ENCODE results near the gene POLG2. TPM values are rescaled to one million over a fixed set of nuclear protein-coding genes. Genes with fewer than 3 reads are reported as not detected.
A peak's percentile ranks its signal among the peaks of the same experiment; 100 is the strongest.
"Not testable (repeated sequence)": the region's sequence is repeated elsewhere in the genome, so short reads cannot be mapped to it uniquely, and the experiment has no call there.

Gene POLG2
- total and polyA plus RNA-seq, 4 donors: 10.0 to 20.6 (median 16.0) TPM

DNA sequence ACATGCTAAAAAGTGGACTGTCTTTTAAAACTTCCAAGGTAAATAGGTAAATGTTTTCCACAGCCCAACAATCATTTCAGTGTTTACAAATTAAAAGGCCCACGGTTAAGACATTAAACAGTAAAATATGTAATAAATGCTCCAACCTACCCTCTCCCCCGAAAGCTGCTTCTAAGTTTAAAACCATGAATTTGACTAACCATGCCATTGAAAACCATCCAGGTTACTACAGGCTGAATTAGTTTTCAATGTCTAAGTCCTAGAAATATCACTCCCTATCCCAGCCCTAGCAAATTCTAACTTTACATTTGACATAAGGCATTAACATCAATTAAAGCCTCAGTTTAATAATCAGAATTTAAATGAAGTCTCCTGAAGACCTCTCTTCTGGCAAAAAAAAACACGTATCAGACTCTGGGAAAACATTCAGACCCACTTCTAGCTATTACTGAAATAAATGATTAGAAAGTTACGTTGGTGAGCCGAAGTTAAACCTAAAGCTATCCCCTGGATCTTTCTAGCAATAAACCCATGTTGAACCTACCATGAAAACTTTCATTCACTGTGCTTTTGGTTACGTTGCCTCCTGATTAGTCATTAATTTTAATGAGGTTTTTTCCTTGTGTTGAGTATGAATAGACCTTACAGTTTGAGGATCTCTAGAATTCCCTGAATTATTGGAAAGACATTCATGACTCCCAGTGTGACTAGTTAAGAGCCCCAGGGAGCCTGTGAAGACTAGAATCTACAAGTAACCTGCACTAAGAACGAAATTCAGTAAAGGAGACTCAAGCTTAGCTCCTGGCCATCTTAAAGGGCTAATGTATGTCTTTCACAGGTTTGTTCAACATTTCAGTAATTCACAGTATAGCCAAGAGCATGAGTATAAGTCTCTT is 1.7 kb upstream of the POLG2 start:
- DNase-seq (no peak), ATAC-seq (ENCODE audit: low FRiP score) (no peak)
- WGBS, 2 donors: 41 to 48% methylated on average over 7 of the region's 7 CpGs
- no peaks in the 10 kb centered on the region for H3K9me3 ChIP-seq (ENCODE audit: control insufficient read depth, low read length)
- H3K36me3 ChIP-seq (ENCODE audit: control insufficient read depth in 1 of 2, insufficient read depth in 2 of 2, low read length in 1 of 2): peaks cover 12% of the 10 kb centered on the region in 2 donors
- H3K4me1 ChIP-seq (ENCODE audit: control insufficient read depth in 1 of 2, insufficient read depth in 2 of 2, low read length in 2 of 2): no peaks in the 10 kb centered on the region
- intact Hi-C loops (cut with DNase I): no loop called here
- no peak overlapping the region for H3K27ac ChIP-seq (ENCODE audit: low read depth in 1 of 2, low read length in 2 of 2)
- no peaks in the 10 kb centered on the region for H3K27me3 ChIP-seq (ENCODE audit: control insufficient read depth in 1 of 2, insufficient read depth in 2 of 2, low read length in 1 of 2)
- no peak overlapping the region for H3K4me3 ChIP-seq (ENCODE audit: low read length in 2 of 2)

DNA sequence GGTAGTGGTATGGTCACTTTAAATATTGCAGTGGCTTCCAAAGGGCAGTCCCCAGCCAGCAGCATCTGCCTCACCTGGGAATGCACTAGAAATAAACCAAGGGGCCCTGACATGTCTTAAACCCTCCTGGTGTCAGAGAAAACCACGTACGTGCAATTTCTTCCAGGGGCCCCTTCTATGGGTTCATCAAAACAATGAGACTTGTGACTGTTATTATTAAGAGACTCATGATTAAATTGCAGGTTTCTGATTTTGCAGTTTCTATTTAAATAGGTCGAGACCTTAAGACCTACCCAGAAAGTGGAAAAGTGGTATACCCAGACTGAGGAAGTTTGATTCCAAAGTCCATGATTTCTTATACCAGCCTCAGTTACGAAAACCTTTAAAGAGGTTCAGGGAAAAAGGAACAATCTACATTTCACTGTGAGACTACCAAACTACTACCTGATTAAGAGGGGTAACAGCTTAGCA is 746 bp upstream of the POLG2 start:
- intact Hi-C loops (cut with DNase I): no loop called here
- Histone ChIP-seq H3K36me3 (ENCODE audit: control insufficient read depth in 1 of 2, insufficient read depth in 2 of 2, low read length in 1 of 2) (peaks cover 10 to 12% of the 10 kb centered on the region in 2 donors), H3K4me3 (ENCODE audit: low read length in 2 of 2) (peak overlapping the region in 1 of 2 donors; percentile 71), H3K9me3 (ENCODE audit: control insufficient read depth, low read length) (no peaks in the 10 kb centered on the region), H3K4me1 (ENCODE audit: control insufficient read depth in 1 of 2, insufficient read depth in 2 of 2, low read length in 2 of 2) (no peaks in the 10 kb centered on the region), H3K27me3 (ENCODE audit: control insufficient read depth in 1 of 2, insufficient read depth in 2 of 2, low read length in 1 of 2) (no peaks in the 10 kb centered on the region), H3K27ac (ENCODE audit: low read depth in 1 of 2, low read length in 2 of 2) (peak overlapping the region in 1 of 2 donors; percentile 66)
- ATAC-seq (ENCODE audit: low FRiP score) (no peak), DNase-seq (no peak)
- WGBS, 2 donors: 36 to 41% methylated on average over 4 of the region's 4 CpGs

DNA sequence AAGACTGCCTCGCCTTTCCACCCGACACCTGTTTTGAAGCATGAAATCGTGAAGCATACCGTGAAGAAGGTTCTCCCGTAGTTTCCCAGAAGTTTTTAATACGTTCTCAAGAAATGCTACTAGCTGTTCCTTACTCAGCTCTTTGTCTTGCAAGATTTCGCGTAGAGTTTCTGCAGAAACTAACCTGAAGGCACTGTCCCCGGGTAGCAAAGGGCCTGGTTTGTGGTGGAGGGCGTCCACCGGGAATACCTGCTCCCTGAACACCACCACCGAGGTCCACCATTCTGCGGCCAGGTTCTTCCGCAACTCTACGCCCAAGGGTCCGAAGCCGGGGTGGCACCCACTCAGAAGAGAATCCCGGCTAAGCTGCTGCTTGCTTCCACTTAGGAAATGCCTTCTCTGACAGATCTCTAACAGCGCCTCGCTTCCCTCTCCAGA is 487 bp downstream of the POLG2 start:
- intact Hi-C loops (cut with DNase I): no loop called here
- Histone ChIP-seq H3K4me1 (ENCODE audit: control insufficient read depth in 1 of 2, insufficient read depth in 2 of 2, low read length in 2 of 2) (no peaks in the 10 kb centered on the region), H3K4me3 (ENCODE audit: low read length in 2 of 2) (peak overlapping the region; percentile 43 to 65), H3K9me3 (ENCODE audit: control insufficient read depth, low read length) (no peaks in the 10 kb centered on the region), H3K27ac (ENCODE audit: low read depth in 1 of 2, low read length in 2 of 2) (peak overlapping the region in 1 of 2 donors; percentile 70), H3K27me3 (ENCODE audit: control insufficient read depth in 1 of 2, insufficient read depth in 2 of 2, low read length in 1 of 2) (no peaks in the 10 kb centered on the region), H3K36me3 (ENCODE audit: control insufficient read depth in 1 of 2, insufficient read depth in 2 of 2, low read length in 1 of 2) (peaks cover 6 to 7% of the 10 kb centered on the region in 2 donors)
- 0 to 1% methylated on average over 20 of the region's 20 CpGs for WGBS, 2 donors
- DNase-seq: no peak
- ATAC-seq (ENCODE audit: low FRiP score): no peak

DNA sequence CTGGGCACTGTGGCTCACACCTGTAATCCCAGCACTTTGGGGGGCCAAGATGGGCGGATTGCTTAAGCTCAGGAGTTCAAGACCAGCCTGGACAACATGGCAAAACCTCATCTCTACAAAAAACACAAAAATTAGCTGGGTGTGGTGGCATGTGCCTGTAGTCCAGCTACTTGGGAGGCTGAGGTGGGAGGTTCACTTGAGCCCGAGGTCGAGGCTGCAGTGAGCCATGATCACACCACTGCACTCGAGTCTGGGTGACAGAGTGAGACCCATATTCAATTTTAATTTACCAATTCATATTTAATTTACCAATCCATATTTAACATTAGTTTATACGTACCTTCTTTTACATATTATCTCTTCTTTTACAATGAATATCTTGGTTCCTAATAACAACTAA is 1.6 kb downstream of the POLG2 start:
- H3K27ac ChIP-seq (ENCODE audit: low read depth in 1 of 2, low read length in 2 of 2); H3K4me3 ChIP-seq (ENCODE audit: low read length in 2 of 2); intact Hi-C loops (cut with DNase I); H3K4me1 ChIP-seq (ENCODE audit: control insufficient read depth in 1 of 2, insufficient read depth in 2 of 2, low read length in 2 of 2); ATAC-seq (ENCODE audit: low FRiP score); H3K9me3 ChIP-seq (ENCODE audit: control insufficient read depth, low read length); H3K27me3 ChIP-seq (ENCODE audit: control insufficient read depth in 1 of 2, insufficient read depth in 2 of 2, low read length in 1 of 2); H3K36me3 ChIP-seq (ENCODE audit: control insufficient read depth in 1 of 2, insufficient read depth in 2 of 2, low read length in 1 of 2); DNase-seq: not testable (repeated sequence)
- 92 to 93% methylated on average over 5 of the region's 5 CpGs for WGBS, 2 donors

DNA sequence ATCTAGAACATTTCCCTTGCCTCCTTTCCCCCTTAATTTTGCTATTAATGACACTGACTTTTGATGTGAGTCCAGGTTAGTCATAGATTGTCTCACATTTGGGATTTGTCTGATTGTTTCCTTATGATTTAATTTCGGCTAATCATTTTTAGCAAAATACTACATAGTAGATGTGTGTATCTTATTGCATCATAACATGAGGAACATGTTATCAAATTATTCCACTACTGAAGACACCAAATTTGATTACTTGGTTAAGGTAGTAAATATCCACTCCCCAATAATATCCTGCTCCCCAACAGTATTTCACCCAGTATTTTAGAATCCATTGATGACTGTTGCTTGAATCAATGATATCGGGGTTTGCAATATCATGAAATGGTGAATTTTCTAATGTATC is 2.7 kb downstream of the POLG2 start:
- 95 to 96% methylated on average over 2 of the region's 2 CpGs for WGBS, 2 donors

DNA sequence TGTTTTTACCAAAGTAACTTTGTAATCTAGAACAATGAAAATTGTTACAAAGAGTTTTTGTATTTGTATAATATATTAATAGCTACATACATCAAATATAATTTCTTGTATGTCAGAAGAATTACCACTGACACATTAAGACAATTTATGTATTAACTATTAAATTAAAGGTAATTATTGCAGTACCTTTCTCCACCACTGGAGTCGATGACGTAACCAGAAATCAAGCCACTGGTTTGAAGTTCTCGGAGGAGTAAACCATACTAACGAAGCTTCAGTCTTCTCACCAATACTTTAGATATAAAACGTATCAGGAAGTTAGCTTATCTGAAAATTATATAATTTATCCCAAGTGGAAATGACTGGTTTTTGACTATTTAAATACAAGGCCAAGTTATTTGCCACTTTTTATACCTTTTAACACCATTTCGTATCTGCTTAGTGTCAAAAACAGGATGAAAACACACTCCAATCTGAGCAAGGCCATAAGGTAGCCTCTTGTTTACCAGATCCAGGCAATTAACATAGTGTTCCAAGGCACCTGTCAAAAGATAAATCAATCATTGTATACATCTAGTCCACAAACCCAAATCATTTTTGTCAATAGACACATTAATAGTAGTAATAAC is 4.3 kb downstream of the POLG2 start:
- Histone ChIP-seq H3K36me3 (ENCODE audit: control insufficient read depth in 1 of 2, insufficient read depth in 2 of 2, low read length in 1 of 2) (peaks cover 0 to 4% of the 10 kb centered on the region in 2 donors), H3K4me1 (ENCODE audit: control insufficient read depth in 1 of 2, insufficient read depth in 2 of 2, low read length in 2 of 2) (no peaks in the 10 kb centered on the region), H3K27ac (ENCODE audit: low read depth in 1 of 2, low read length in 2 of 2) (no peak overlapping the region), H3K4me3 (ENCODE audit: low read length in 2 of 2) (no peak overlapping the region), H3K9me3 (ENCODE audit: control insufficient read depth, low read length) (no peaks in the 10 kb centered on the region), H3K27me3 (ENCODE audit: control insufficient read depth in 1 of 2, insufficient read depth in 2 of 2, low read length in 1 of 2) (no peaks in the 10 kb centered on the region)
- WGBS, 2 donors: 83 to 86% methylated on average over 6 of the region's 6 CpGs
- intact Hi-C loops (cut with DNase I): loop anchor here in 1 of 2 donors (5.0 kb wide), 1 partner anchor 70 kb away; no protein-coding TSS in a partner anchor
- DNase-seq: no peak
- no peak for ATAC-seq (ENCODE audit: low FRiP score)

More for the DNA sequence above, 2.7 kb downstream of the POLG2 start:
- Histone ChIP-seq H3K27ac (ENCODE audit: low read depth in 1 of 2, low read length in 2 of 2) (no peak overlapping the region), H3K27me3 (ENCODE audit: control insufficient read depth in 1 of 2, insufficient read depth in 2 of 2, low read length in 1 of 2) (no peaks in the 10 kb centered on the region), H3K4me3 (ENCODE audit: low read length in 2 of 2) (no peak overlapping the region), H3K36me3 (ENCODE audit: control insufficient read depth in 1 of 2, insufficient read depth in 2 of 2, low read length in 1 of 2) (peaks cover 0 to 4% of the 10 kb centered on the region in 2 donors), H3K9me3 (ENCODE audit: control insufficient read depth, low read length) (no peaks in the 10 kb centered on the region), H3K4me1 (ENCODE audit: control insufficient read depth in 1 of 2, insufficient read depth in 2 of 2, low read length in 2 of 2) (no peaks in the 10 kb centered on the region)
- intact Hi-C loops (cut with DNase I): loop anchor here in 1 of 2 donors (5.0 kb wide), 1 partner anchor 72 kb away; no protein-coding TSS in a partner anchor
- DNase-seq (no peak), ATAC-seq (ENCODE audit: low FRiP score) (no peak)

DNA sequence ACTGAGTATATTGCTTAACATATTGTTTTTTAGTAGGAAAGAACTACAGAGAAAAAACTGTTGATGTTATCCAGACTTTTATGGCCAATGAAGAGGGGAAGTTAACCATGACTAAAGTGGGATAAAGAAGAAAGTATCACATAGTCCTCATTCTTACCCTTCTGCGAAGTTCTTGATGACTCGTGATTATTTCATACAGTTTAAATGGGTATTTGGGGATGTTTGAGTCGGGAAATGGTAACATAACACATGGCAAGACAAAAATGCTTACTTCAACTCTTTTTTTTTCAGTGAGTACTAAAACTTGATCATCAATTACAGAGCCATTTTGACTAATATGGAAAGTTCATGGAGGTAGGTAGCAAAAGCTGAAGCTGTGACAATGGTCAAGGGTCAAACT is 4.9 kb downstream of the POLG2 start:
- no peak for DNase-seq

DNA sequence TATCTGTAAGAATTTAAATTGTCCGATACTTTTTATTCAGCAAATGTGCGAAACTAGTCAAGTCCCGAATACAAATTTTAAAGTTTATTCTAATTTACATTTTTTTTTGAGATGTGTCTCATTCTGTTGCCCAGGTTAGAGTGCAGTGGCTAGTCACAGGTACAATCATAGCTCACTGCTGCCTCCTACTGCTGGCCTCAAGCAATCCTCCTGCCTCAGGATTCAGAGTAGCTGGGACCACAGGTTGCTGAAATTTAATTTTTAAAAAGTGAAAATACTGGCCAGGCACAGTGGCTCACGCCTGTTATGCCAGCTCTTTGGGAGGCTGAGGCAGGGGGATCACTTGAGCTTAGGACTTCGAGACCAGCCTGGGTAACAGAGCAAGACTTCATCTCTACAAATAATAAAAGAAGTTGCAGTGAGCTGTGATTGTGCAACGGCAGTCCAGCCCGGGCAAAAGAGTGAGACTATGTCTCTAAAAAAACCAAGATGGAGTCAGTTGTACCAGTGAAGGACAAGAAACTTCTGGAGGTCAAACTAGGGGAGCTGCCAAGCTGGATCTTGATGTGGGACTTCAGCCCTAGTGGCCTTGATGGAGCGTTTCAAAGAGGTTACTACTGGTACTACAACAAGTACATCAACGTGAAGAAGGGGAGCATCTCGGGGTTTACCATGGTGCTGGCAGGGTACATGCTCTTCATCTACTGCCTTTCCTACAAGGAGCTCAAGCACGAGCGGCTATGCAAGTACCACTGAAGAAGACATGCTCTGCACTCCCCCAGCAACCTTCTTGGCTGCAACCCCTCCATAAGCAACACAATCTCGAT is 5.6 kb downstream of the POLG2 start:
- Histone ChIP-seq H3K27ac (ENCODE audit: low read depth in 1 of 2, low read length in 2 of 2) (no peak overlapping the region), H3K36me3 (ENCODE audit: control insufficient read depth in 1 of 2, insufficient read depth in 2 of 2, low read length in 1 of 2) (peaks cover 0 to 4% of the 10 kb centered on the region in 2 donors), H3K4me3 (ENCODE audit: low read length in 2 of 2) (no peak overlapping the region), H3K27me3 (ENCODE audit: control insufficient read depth in 1 of 2, insufficient read depth in 2 of 2, low read length in 1 of 2) (no peaks in the 10 kb centered on the region), H3K9me3 (ENCODE audit: control insufficient read depth, low read length) (no peaks in the 10 kb centered on the region), H3K4me1 (ENCODE audit: control insufficient read depth in 1 of 2, insufficient read depth in 2 of 2, low read length in 2 of 2) (no peaks in the 10 kb centered on the region)
- intact Hi-C loops (cut with DNase I): loop anchor here in 1 of 2 donors (5.0 kb wide), 1 partner anchor 69 kb away; no protein-coding TSS in a partner anchor
- no peak for DNase-seq
- ATAC-seq (ENCODE audit: low FRiP score): no peak
- 91 to 94% methylated on average over 13 of the region's 13 CpGs for WGBS, 2 donors

More for the DNA sequence above, 4.9 kb downstream of the POLG2 start:
- H3K4me1 ChIP-seq (ENCODE audit: control insufficient read depth in 1 of 2, insufficient read depth in 2 of 2, low read length in 2 of 2): no peaks in the 10 kb centered on the region
- no peak for ATAC-seq (ENCODE audit: low FRiP score)
- no peak overlapping the region for H3K27ac ChIP-seq (ENCODE audit: low read depth in 1 of 2, low read length in 2 of 2)
- peaks cover 0 to 4% of the 10 kb centered on the region in 2 donors for H3K36me3 ChIP-seq (ENCODE audit: control insufficient read depth in 1 of 2, insufficient read depth in 2 of 2, low read length in 1 of 2)
- H3K4me3 ChIP-seq (ENCODE audit: low read length in 2 of 2): no peak overlapping the region
- H3K27me3 ChIP-seq (ENCODE audit: control insufficient read depth in 1 of 2, insufficient read depth in 2 of 2, low read length in 1 of 2): no peaks in the 10 kb centered on the region
- intact Hi-C loops (cut with DNase I): loop anchor here in 1 of 2 donors (5.0 kb wide), 1 partner anchor 70 kb away; no protein-coding TSS in a partner anchor
- H3K9me3 ChIP-seq (ENCODE audit: control insufficient read depth, low read length): no peaks in the 10 kb centered on the region
- WGBS, 2 donors: 70 to 84% methylated on average over 3 of the region's 3 CpGs

All from aorta (tissue), 5 donors.